SK-N-SH treated with all-trans-retinoic acid at 6 μM for 48 hours (cell line): ENCODE results near the gene CD14.

ENCODE experiments used
- ARNTL ChIP-seq: fragments of 450-650 bp; formaldehyde crosslinking; IDR thresholded peaks from 2 replicates; pipeline ENCODE4 v1.5.0; 2020; ENCODE audit warnings: low read depth, mild to moderate bottlenecking, moderate library complexity, borderline replicate concordance
- GLIS3 ChIP-seq: fragments of 250-450 bp; sonication (Bioruptor Pico); IDR thresholded peaks from 2 replicates; pipeline ENCODE4 v1.5.0; 2020; ENCODE audit warnings: mild to moderate bottlenecking, moderate library complexity
- PATZ1 ChIP-seq: fragments of 250-450 bp; sonication (Bioruptor Pico); IDR thresholded peaks from 2 replicates; pipeline ENCODE4 v1.8.0; 2020; ENCODE audit warnings: mild to moderate bottlenecking, moderate library complexity, borderline replicate concordance
- TCF4 ChIP-seq: fragments of 250-450 bp; sonication (Bioruptor Pico); IDR thresholded peaks from 2 replicates; pipeline ENCODE4 v1.8.0; 2021; ENCODE audit warnings: mild to moderate bottlenecking, moderate library complexity, borderline replicate concordance
- TOX ChIP-seq: fragments of 250-450 bp; sonication (Bioruptor Pico); IDR thresholded peaks from 2 replicates; pipeline ENCODE4 v1.8.0; 2021; ENCODE audit warnings: mild to moderate bottlenecking, moderate library complexity, borderline replicate concordance
- ZFP3 ChIP-seq: fragments of 250-450 bp; sonication (Bioruptor Pico); IDR thresholded peaks from 2 replicates; pipeline ENCODE4 v1.5.0; 2020; ENCODE audit warnings: mild to moderate bottlenecking, moderate library complexity
- ZFP30 ChIP-seq: fragments of 450-650 bp; formaldehyde crosslinking; IDR thresholded peaks from 2 replicates; pipeline ENCODE4 v1.5.0; 2022; ENCODE audit warnings: mild to moderate bottlenecking, moderate library complexity
- ZNF565 ChIP-seq: fragments of 450-650 bp; formaldehyde crosslinking; conservative IDR thresholded peaks from 2 replicates; pipeline ENCODE4 v1.5.0; 2020; ENCODE audit warnings: low read depth, mild to moderate bottlenecking, moderate library complexity
- TF ChIP-seq, protein P1 (sequence below): fragments of 250-450 bp; sonication (Bioruptor Pico); IDR thresholded peaks from 2 replicates; pipeline ENCODE4 v1.5.1; 2020; ENCODE audit warnings: low read depth, mild to moderate bottlenecking, moderate library complexity

GRCh38 chr5:140633501-140633900 is 526 bp upstream of the CD14 start:
- TF ChIP-seq TOX (no peak), TCF4 (CRISPR knock-in tag) (no peak), ARNTL (CRISPR knock-in tag) (no peak), ZFP30 (CRISPR knock-in tag) (no peak), PATZ1 (CRISPR knock-in tag) (no peak), GLIS3 (CRISPR knock-in tag) (no peak), ZNF565 (CRISPR knock-in tag) (no peak), ZFP3 (no peak)
- TF ChIP-seq, protein P1, sequence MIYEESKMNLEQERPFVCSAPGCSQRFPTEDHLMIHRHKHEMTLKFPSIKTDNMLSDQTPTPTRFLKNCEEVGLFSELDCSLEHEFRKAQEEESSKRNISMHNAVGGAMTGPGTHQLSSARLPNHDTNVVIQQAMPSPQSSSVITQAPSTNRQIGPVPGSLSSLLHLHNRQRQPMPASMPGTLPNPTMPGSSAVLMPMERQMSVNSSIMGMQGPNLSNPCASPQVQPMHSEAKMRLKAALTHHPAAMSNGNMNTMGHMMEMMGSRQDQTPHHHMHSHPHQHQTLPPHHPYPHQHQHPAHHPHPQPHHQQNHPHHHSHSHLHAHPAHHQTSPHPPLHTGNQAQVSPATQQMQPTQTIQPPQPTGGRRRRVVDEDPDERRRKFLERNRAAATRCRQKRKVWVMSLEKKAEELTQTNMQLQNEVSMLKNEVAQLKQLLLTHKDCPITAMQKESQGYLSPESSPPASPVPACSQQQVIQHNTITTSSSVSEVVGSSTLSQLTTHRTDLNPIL, result no peak
